GM18909 (cell line): ENCODE data around the gene OR5T3.
"Not testable (repeated sequence)": the region's sequence is repeated elsewhere in the genome, so short reads cannot be mapped to it uniquely, and the experiment has no call there.

Experiments
- ATAC-seq: cut with Tn5 transposase; IDR thresholded peaks from one replicate; pipeline ENCODE4 v1.9.1; 2021; ENCODE audit warnings: mild to moderate bottlenecking; ENCODE audit not compliant: unreplicated experiment, poor library complexity

OR5T3 gene

GRCh38 chr11:56251954-56252353 is at the start of gene OR5T3:
TSS of gene OR5T3 (plus strand) at chr11:56252254. CDS start at chr11:56252254, 0 bp downstream.
- ATAC-seq, result no peak

GRCh38 chr11:56207790-56208189 is 44.3 kb upstream of the OR5T3 start:
- no peak for ATAC-seq

- ATAC-seq, result no peak
Observed at GRCh38 chr11:56214537-56214936, 37.5 kb upstream of the OR5T3 start.

- ATAC-seq, result not testable (repeated sequence)
Observed at GRCh38 chr11:56219735-56220134, 32.3 kb upstream of the OR5T3 start.

GRCh38 chr11:56234155-56234554 is 17.9 kb upstream of the OR5T3 start, which contains the start of gene OR5T2:
TSS of gene OR5T2 (minus strand) at chr11:56234255. CDS start at chr11:56233062, 1,193 bp downstream.
- ATAC-seq, result no peak

GRCh38 chr11:56271092-56271491 is 19.0 kb downstream of the OR5T3 start:
- no peak for ATAC-seq

GRCh38 chr11:56273854-56274253 is 21.8 kb downstream of the OR5T3 start, which contains the start of gene OR5T1:
TSS of gene OR5T1 (plus strand) at chr11:56274154. CDS start at chr11:56275639, 1,485 bp downstream.
- ATAC-seq, result no peak

GRCh38 chr11:56292154-56292553 is 40.1 kb downstream of the OR5T3 start, which contains the start of gene OR8H1:
TSS of gene OR8H1 (minus strand) at chr11:56292254. CDS start at chr11:56291062, 1,192 bp downstream.
- no peak for ATAC-seq

GRCh38 chr11:56296898-56297297 is 44.8 kb downstream of the OR5T3 start:
- no peak for ATAC-seq
